ENCODE measurements around the gene EID2.

EID2 gene

DNA sequence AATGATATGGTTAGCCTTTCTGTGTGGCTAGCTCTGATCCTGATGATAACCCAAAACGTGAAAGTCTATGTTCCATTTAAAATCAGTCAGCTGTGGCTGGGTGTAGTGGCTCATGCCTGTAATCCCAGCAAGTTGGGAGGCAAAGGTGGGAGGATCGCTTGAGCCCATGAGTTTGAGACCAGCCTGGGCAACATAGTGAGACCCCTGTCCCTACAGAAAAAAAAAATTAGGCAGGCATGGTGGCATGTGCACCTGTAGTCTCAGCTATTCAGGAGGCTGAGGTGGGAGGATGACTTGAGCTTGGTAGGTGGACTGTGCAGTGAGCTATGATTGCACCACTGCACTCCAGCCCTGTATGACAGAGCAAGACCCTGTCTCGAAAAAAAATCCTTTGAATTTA, 6.2 kb downstream of the EID2 start:
- no peak for DNase-seq (ENCODE audit: low read depth in 2 of 2)

DNA sequence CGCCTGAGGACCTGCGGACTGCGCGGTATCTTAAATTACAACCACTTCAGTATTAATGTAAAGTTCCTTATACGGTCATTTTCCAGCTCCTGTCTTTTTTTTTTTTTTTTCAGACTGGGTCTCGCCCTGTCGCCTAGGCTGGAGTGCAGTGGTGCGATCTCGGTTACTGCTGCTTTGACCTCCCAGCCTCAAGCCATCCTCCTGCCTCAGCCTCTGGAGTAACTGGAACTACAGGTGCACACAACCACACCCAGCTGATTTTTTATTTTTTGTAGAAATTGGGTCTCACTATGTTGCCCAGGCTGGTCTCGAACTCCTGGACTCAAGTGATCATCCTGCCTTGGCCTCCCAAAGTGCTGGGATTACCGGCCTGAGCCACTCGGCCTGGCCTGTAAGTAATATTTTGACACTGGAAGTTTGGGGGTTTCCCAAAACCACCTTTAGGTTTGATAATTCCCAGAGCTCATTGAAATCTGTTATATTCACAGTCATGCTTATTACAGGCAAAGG, 6.9 kb downstream of the EID2 start:
- no peak for DNase-seq (ENCODE audit: low read depth in 2 of 2)

DNA sequence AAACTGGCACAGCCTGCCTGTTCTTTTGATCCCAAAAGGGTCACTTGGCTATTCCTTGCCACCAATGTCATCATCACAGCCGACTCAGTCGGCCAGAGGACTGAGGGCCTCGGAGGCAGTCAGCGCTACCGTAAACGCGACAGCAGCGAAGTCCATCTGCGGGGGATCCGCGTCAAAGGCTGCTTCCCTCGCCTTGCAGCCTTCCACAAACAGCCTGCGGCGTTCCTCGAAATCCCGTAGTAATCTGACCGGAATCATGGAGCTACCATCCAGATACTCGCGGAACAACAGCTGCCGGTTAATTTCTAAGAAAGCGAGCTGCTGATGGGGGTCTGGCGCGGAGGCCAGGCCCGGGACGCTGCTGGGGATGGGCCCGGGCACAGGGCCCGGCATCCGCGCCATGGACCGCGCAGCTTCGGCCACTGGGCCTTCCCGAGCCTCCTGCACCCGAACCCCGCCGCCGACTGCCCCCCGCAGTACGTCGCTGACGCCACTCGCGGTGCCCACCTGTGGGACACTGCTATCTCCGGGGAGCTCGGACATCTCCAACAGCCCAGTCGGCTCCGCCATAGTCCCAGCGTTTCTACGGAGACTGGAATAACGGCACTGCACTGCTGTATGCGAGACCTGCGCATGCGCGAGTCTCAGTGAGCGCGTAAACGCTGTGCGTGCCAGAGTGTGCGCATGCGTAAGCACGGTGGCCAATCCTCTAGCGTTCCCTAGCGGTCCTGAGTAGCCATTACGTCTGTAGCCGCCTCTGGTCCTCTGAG, 7.5 kb downstream of the EID2 start, which contains the start of gene EID2B:
TSS of gene EID2B (minus strand) at position 620 of the 770 bp plus-strand sequence. CDS start at position 570, 50 bp downstream.
- DNase-seq (ENCODE audit: low read depth in 2 of 2) = peak; percentile 81 to 91

DNA sequence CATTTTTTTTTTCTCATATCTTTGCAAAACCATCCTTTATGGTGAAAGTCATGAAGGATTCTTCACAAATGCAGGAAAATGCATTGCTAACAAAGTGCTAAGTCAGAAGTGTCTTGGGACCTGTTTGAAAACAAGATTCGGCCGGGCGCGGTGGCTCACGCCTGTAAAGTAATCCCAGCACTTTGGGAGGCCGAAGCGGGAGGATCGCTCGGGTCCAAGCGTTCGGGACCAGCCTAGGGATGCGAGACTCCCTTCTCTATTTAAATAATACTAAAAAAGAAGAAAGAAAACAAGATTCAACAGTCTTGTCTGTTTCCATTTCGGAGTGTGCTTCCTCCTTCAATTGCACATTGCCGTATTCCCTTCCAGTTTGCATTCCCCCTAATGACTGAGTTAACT, 8.1 kb downstream of the EID2 start:
- no peak for DNase-seq (ENCODE audit: low read depth in 2 of 2)

DNA sequence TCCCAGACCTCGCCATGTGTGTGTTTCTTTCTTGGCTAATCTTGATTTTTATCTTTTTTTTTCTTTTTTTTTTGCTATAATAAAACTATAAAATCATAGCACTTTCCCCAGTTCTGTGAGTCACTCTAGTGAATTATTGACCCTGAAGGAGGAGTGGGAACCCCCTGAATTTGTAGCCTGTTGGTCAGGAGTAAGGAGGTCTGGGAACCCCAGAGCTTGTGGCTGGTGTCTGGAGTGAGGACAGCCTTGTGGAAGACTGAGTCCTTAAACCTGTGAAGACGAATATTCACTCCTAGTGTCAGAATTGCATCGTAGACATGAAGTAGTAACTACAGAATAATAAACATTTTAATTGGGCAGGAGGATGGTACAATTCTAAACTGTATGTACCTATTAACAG, 14.8 kb downstream of the EID2 start:
- no peak for DNase-seq (ENCODE audit: low read depth in 2 of 2)

DNA sequence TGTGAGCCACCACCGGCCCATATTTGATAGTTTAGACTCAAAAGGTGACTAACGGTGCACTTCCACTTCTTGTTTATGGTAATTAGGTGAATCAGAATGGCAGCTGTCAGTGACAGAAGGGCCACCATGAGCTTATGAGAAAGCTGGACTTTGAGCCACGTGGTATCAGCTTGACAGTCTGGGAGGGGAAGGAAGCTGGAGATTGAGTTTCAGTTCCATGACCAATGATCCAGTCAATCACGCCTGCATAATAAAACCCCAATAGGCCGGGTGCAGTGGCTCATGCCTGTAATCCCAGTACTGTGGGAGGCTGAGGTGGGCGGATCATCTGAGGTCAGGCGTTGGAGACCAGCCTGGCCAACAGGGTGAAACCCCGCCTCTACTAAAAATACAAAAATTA, 15.5 kb downstream of the EID2 start:
- no peak for DNase-seq (ENCODE audit: low read depth in 2 of 2)

DNA sequence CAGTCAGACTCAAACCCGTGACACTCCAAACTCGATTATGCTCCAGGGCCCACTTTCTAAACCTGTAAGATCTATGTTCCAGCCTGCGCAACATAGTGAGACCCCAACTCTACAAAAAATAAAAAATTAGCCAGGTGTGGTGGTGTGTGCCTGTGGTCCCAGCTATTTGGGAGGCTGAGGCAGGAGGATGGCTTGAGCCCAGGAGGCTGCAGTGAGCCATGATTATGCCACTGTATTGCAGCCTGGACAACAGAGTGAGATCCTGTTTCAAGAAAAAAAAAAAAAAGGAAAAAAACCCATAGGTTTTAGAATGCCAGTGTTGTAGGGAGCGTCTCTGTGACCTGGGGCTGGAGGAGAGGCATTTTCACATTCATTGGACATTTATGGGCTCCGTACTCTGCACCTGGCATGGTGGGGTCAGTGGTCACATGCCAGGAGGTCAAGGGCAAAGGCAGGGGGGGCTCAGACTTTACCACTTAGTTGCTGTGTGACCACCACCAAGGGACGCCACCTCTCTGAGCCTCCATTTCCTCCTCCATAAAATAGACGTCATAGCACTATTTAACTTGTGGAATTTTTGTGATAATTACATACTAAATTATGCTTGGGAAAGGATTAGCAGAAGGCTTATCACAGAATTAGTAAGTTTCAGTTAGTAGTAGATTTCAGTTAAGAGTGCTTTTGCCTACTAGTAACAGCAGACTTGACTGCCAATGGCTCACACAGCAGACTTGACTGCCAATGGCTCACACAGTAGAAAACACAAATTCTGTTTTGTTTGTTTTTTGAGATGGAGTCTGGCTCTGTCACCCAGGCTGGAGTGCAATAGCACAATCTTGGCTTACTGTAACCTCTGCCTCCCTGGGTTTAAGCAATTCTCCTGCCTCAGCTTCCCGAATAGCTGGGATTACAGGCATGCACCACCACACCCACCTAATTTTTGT, 19.1 kb downstream of the EID2 start:
- no peak for DNase-seq (ENCODE audit: low read depth in 2 of 2)

DNA sequence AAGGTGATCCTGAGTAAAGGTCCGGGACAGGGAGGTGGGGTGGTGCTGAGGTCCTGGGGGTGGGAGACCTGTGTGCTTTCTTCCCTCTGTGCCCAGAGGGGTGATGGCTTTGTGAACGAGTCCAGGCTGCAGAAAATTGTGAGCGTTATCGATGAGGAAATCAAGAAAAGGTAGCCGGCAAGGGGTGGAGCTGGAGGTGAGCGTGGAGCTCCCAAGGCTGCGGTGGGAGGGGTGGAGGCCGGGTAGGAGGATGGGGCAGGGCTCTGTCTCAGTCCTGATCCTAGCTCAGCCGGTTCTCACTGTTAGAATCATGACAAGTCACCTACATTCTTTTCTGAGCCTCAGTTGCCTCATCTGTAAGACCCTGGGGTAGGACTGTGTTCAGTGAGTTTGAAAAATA, 21.0 kb downstream of the EID2 start:
- no peak for DNase-seq (ENCODE audit: low read depth in 2 of 2)

DNA sequence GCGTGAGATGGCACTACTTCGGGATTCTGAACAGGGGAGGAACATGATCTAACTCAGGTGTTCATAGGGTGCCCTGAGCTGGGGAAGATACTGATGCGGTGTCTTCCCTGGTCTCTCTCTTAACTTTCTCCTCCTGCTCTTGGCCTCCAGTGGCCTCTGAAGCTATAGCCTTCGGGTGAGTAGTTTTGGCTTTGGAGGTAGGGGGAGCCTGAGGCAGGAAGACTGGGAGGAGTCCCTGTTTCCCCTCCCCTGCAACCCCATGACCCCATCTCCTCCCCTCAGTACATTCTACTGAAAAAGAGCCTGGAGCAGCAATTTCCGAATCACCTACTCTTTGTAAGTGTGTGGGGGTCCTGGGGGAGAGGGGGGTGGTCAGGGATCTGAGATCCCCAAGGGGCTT, 21.5 kb downstream of the EID2 start:
- no peak for DNase-seq (ENCODE audit: low read depth in 2 of 2)

DNA sequence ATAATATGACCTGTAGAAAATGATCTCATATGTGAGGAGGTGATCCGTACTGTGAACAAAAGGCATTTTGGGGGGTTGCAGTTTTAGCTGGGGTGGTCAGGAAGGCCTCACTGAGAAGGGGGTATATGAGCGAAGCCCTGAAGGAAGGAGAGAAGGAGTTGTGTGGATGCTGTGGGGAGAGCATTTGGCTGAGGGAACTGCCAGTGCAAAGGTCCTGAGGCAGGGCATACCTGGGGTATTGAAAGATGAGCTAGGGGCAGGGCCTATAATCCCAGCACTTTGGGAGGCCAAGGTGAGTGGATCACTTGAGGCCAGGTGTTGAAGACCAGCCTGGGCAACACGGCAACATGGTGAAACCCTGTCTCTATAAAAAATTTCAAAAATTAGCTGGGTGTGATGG, 22.5 kb downstream of the EID2 start:
- no peak for DNase-seq (ENCODE audit: low read depth in 2 of 2)

DNA sequence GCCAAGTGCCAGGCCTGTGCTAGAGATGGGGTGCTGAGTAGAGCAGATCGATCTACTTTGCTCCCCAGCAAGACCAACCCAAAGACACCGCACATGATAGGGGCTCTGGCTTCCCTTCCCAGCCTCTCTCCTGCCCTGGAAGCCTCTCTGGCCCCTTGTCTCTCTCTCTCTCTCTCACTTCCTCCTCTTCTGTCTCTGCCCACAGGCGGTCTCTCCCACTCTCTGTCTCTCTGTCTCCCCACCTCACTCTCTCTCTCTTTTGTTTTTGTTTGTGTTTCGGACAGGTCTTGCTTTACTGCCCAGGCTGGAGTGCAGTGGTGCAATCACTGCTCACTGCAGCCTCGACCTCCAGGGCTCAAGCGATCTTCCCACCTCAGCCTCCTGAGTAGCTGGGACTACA, 23.7 kb downstream of the EID2 start:
- no peak for DNase-seq (ENCODE audit: low read depth in 2 of 2)

DNA sequence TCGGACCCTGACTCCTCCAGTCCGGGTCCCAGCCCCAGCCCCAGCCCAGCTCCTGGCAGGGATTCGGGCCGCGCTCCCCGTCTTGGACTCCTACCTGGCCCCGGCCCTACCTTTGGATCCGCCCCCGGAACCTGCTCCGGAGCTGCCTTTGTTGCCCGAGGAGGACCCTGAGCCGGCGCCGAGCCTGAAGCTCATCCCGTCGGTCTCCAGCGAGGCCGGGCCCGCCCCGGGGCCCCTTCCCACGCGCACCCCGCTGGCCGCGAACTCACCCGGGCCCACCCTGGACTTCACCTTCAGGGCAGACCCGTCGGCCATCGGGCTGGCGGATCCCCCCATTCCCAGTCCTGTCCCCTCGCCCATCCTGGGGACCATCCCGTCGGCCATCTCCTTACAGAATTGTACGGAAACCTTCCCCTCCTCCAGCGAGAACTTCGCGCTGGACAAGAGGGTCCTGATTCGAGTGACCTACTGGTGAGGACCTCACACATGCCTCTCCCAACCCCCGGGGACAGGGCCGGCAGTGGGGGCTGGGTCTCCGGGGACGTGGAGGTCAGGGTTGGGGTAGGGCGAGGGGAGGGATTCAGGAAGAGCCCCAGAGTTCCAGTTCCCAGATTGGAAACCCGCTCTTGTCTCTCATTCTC, 24.3 kb downstream of the EID2 start:
- DNase-seq (ENCODE audit: low read depth in 2 of 2) = no peak

DNA sequence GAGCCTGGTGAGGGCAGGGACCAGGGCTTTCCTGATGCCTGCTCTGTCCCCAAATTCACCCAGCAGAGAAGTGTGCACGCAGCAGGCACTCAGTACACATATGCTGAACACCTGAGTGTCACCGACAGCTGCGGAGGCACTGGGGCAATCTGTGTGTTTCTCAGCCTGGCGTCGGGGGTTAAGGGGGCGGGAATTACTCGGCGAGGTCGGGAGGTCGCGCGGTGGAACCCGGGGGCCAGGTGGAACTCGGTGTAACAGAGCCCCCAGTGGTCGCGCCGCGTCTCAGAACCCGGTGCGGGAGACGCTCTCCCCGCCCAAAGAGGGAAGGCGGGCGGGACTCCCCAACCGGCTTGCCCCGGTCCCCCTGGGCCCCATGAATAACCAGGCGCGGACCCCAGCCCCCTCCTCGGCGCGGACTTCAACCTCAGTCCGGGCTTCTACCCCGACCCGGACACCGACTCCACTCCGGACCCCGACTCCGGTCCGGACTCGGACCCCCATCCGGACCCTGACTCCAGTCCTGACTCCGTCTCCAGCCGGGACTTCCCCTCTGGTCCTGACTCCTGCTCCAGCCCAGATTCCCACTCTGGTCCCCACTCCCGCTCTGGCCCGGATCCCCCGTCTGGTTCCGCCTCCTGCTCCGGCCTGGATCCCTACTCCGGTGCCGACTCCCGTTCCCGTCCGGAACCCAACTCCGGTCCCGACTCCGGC, 25.0 kb downstream of the EID2 start, which contains the start of gene SELENOV:
TSS of gene SELENOV (plus strand) at position 300 of the 711 bp plus-strand sequence. CDS start at position 374, 74 bp downstream.
- no peak for DNase-seq (ENCODE audit: low read depth in 2 of 2)

DNA sequence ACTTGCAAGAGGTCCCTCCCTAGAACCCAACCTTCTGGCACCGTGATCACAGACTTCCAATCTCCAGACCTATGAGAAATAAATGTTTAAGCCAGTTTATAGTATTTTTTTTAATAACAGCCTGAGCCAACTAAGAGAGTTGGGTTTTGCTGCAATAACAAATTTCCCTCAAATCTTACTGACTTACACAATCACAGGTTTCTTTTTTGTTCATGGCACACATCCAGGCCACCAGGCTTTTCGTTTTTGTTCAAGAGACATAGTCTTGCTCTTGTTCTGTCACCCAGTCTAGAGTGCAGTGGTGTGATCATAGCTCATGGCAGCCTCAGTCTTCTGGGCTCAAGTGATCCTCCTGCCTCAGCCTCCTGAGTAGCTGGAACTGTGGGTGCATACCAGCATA, 27.0 kb downstream of the EID2 start:
- DNase-seq (ENCODE audit: low read depth in 2 of 2) = no peak

DNA sequence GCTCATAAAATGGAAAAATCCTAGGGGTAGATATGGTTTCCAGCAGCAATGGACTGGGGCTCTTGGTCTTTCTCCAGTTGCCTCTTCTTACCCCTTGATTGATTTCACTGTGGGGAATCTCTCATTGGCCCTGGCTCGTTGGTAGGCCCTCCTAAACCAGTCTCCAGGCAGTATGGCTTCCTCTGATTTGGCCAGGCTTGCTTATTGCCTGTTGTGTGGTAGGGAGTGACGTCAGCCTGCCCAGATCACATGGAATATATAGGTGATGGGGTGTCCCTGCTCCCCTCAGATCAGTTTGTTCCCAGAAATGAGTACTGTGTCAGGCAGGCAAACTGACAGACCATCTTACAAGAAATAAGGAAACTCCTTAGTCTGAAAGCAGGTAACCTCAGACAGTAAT, 30.7 kb downstream of the EID2 start:
- DNase-seq (ENCODE audit: low read depth in 2 of 2) = no peak

DNA sequence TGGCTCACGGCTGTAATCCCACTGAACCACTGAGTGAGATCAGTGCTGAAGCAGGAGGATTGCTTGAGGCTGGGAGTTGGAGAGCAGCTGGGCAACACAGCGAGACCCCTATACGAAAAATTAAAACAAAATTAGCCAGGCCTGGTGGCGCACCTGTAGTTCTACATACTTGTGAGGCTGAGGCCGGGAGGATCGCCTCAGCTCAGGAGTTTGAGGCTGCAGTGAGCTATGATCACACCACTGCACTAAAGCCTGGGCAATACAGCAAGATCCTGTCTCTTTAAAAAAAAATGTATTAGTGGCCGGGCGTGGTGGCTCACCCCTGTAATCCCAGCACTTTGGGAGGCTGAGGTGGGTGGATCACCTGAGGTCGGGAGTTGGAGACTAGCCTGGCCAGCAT, 31.3 kb downstream of the EID2 start:
- DNase-seq (ENCODE audit: low read depth in 2 of 2) = no peak

DNA sequence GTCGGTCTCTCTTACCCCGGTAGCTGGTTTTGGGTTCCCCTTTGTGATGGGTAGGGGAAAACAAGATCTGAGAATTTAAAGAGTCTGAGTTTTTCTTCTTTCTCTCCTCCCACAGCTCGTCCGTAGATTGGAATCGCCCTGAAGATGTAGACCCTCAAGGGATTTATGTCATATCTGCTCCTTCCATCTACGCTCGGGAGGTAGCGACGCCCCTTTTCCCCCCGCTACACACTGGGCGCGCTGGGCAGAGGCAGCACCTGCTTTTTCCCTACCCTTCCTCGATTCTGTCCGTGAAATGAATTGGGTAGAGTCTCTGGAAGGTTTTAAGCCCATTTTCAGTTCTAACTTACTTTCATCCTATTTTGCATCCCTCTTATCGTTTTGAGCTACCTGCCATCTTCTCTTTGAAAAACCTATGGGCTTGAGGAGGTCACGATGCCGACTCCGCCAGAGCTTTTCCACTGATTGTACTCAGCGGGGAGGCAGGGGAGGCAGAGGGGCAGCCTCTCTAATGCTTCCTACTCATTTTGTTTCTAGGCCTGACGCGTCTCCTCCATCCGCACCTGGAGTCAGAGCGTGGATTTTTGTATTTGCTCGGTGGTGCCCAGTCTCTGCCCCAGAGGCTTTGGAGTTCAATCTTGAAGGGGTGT, 32.1 kb downstream of the EID2 start:
- DNase-seq (ENCODE audit: low read depth in 2 of 2) = no peak

DNA sequence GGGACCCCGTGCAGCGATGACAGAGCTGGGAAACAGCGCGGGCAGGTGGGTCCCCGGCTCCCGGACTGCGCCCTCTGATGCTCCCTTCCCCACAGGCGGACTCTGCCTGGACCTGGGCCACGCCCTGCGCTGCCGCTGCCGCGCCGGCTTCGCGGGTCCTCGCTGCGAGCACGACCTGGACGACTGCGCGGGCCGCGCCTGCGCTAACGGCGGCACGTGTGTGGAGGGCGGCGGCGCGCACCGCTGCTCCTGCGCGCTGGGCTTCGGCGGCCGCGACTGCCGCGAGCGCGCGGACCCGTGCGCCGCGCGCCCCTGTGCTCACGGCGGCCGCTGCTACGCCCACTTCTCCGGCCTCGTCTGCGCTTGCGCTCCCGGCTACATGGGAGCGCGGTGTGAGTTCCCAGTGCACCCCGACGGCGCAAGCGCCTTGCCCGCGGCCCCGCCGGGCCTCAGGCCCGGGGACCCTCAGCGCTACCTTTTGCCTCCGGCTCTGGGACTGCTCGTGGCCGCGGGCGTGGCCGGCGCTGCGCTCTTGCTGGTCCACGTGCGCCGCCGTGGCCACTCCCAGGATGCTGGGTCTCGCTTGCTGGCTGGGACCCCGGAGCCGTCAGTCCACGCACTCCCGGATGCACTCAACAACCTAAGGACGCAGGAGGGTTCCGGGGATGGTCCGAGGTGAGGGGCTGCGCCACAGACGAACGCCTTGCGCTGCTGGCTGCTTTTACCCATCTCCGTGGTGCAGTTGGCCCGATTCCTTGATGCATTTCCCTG, 32.8 kb downstream of the EID2 start:
- DNase-seq (ENCODE audit: low read depth in 2 of 2) = peak in 1 of 2 donors; percentile 27

DNA sequence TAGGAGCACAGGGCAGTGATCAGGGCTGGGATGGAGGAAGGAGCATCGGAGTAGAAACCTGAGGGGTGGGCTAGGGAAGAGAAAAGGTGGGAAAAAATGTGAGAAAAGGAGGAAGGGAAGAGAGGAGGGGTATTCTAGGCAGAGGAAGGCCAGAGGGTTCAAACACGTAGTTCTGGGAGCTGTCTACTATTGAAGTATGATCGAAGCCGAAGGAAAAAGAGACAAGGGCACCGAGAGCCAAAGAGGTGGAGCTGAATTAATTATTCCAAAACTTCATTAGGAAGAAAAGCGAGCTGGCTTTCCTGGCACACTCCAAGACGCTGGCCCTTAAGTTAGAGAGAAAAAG, 33.4 kb downstream of the EID2 start:
- DNase-seq (ENCODE audit: low read depth in 2 of 2) = no peak
